K562 (cell line): ENCODE results near the gene DDX41. TPM values are rescaled to one million over a fixed set of nuclear protein-coding genes. Genes with fewer than 3 reads are reported as not detected.

ENCODE experiments used
- DEAF1 ChIP-seq: fragments of 450-650 bp; formaldehyde crosslinking; IDR thresholded peaks from 2 replicates; pipeline ENCODE4 v1.4.0; 2020; ENCODE audit warnings: mild to moderate bottlenecking, moderate library complexity
- DMBX1 ChIP-seq: fragments of 250-450 bp; sonication (Bioruptor Pico); IDR thresholded peaks from 2 replicates; pipeline ENCODE4 v1.8.0; 2022; ENCODE audit warnings: inconsistent platforms, mild to moderate bottlenecking, moderate library complexity, borderline replicate concordance
- ESRRA ChIP-seq: fragments of 450-650 bp; IDR thresholded peaks from 2 replicates; pipeline ENCODE4 v1.6.1; 2014; ENCODE audit warnings: low read depth, mild to moderate bottlenecking, moderate library complexity, borderline replicate concordance
- EZH2 ChIP-seq: IDR thresholded peaks from 2 replicates; pipeline ENCODE4 v1.6.1; 2012; ENCODE audit warnings: low read depth, mild to moderate bottlenecking, inconsistent platforms, low read length, borderline replicate concordance
- GTF3C2 ChIP-seq: IDR thresholded peaks from 3 replicates; pipeline ENCODE4 v1.6.1; 2011; ENCODE audit warnings: borderline replicate concordance, mild to moderate bottlenecking, moderate library complexity; ENCODE audit not compliant: insufficient read length; ENCODE audit errors: extremely low read depth
- HBP1 ChIP-seq: fragments of 450-650 bp; formaldehyde crosslinking; IDR thresholded peaks from 2 replicates; pipeline ENCODE4 v1.4.0; 2022; ENCODE audit warnings: missing genetic modification characterization
- PHTF2 ChIP-seq: fragments of 250-450 bp; sonication (Bioruptor Pico); IDR thresholded peaks from 2 replicates; pipeline ENCODE4 v1.5.0; 2021; ENCODE audit warnings: mild to moderate bottlenecking
- RBBP5 ChIP-seq: fragments of 200-600 bp; sonication (generic); IDR thresholded peaks from 2 replicates; pipeline ENCODE4 v1.6.1; 2012; ENCODE audit warnings: borderline replicate concordance, mild to moderate bottlenecking, low read length, control low read depth, inconsistent platforms; ENCODE audit not compliant: insufficient read depth, poor library complexity, severe bottlenecking
- RFX7 ChIP-seq: fragments of 250-450 bp; sonication (Bioruptor Pico); IDR thresholded peaks from 2 replicates; pipeline ENCODE4 v1.5.1; 2021; ENCODE audit warnings: mild to moderate bottlenecking
- THRB ChIP-seq: fragments of 450-650 bp; formaldehyde crosslinking; conservative IDR thresholded peaks from 2 replicates; pipeline ENCODE4 v1.4.0; 2022; ENCODE audit warnings: mild to moderate bottlenecking, missing genetic modification characterization
- ZBTB34 ChIP-seq: fragments of 250-450 bp; sonication (Bioruptor Pico); IDR thresholded peaks from 2 replicates; pipeline ENCODE4 v1.8.0; 2021; ENCODE audit warnings: mild to moderate bottlenecking, moderate library complexity
- ZBTB9 ChIP-seq: fragments of 450-650 bp; formaldehyde crosslinking; IDR thresholded peaks from 2 replicates; pipeline ENCODE4 v1.4.0; 2020; ENCODE audit warnings: mild to moderate bottlenecking, moderate library complexity
- ZC3H4 ChIP-seq: sonication (generic); formaldehyde crosslinking; IDR thresholded peaks from 2 replicates; pipeline ENCODE4 v1.9.0; 2021; ENCODE audit warnings: missing genetic modification reagents, borderline replicate concordance
- ZNF445 ChIP-seq: fragments of 250-450 bp; sonication (Bioruptor Pico); IDR thresholded peaks from 2 replicates; pipeline ENCODE4 v1.4.0; 2020; ENCODE audit warnings: low read depth, mild to moderate bottlenecking, moderate library complexity
- polyA plus RNA-seq, 8 experiments: library from polyadenylated mRNA; depleted of rRNA in 4 of 8; stranded (reverse) in 5 of 8; unstranded in 3 of 8; fragments of >200 nt; fragmentation: Nextera tagmentation in 2 of 8; fragmentation: Illumina TruSeq in 1 of 8; extraction: Ambion mirVana in 2 of 8; extraction: Trizol in 1 of 8; gene quantifications; 2 replicates each; pipeline versions ENCODE4 v1.2.1 to v1.2.3, GENCODE V29; 2011 to 2014; ENCODE audit warnings: inconsistent platforms in 1 of 8, missing spikeins in 1 of 8
- total RNA-seq, 7 experiments: library from RNA; depleted of rRNA in 6 of 7; stranded (reverse); fragments of >200 nt in 6 of 7; fragmentation: Illumina TruSeq in 2 of 7; extraction: Trizol in 2 of 7; gene quantifications; 2 replicates each; pipeline versions ENCODE4 v1.2.1 to v1.2.3, GENCODE V29; 2011 to 2021; ENCODE audit warnings: low replicate concordance in 1 of 7

The DDX41 gene
- total and polyA plus RNA-seq, 9 of the 15 experiments (the other 6 are each of a cell fraction or from before 2014, with no cell fraction given): 38.2 to 284 (median 116) TPM

GRCh38 chr5:177478711-177479646 is 37.8 kb downstream of the DDX41 start (continued):
- TF ChIP-seq GTF3C2 (no peak), DMBX1 (peak; percentile 89), ZBTB34 (CRISPR knock-in tag) (0 out of 2 replicates have a peak, but pooled peaks have one; percentile 31), ZBTB9 (CRISPR knock-in tag) (peak; percentile 66; the same call in 1 of the 2 replicates), PHTF2 (CRISPR knock-in tag) (no peak), DEAF1 (CRISPR knock-in tag) (no peak), RBBP5 (peak; percentile 35), ESRRA (0 out of 2 replicates have a peak, but pooled peaks have one; percentile 11), EZH2 (no peak), RFX7 (CRISPR knock-in tag) (no peak), THRB (CRISPR knock-in tag) (peak; percentile 93), HBP1 (CRISPR knock-in tag) (peak; percentile 96), ZC3H4 (CRISPR knock-in tag) (no peak), ZNF445 (no peak)
